Liver (tissue), 2 donors: ENCODE results near the gene TP73.

ENCODE experiments used
- TF ChIP-seq, protein P1 (sequence below): IDR thresholded peaks from 2 replicates; pipeline ENCODE4 v1.6.1; 2016; ENCODE audit warnings: antibody characterized with exemption, mild to moderate bottlenecking
- TF ChIP-seq, protein P2 (sequence below): fragments of 150-350 bp; IDR thresholded peaks from 2 replicates; pipeline ENCODE4 v1.5.1; 2017; ENCODE audit warnings: improper control_type of control experiment, low read depth, low read length; ENCODE audit not compliant: missing input control
- donor health status: healthy.

DNA sequence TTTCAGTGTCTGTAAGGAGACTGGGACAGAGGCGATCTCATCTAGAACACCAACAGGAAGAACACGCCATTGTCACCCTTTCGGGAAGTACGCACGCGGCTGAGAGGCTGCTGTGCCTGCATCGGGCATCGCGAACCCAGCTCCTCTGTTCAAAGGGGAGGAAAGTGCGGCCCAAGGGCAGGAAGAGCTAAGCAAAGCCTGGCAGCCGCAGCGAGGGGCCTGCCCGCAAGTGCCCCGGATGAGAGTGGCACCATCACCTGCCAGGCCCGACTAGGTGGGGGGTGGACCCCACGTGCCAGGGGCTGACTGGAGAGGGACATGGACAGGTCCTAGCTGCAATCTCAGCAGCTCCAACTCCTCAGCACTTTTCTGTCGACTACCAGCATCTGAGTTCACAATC is 20.0 kb upstream of the TP73 start:
- TF ChIP-seq, protein P1, sequence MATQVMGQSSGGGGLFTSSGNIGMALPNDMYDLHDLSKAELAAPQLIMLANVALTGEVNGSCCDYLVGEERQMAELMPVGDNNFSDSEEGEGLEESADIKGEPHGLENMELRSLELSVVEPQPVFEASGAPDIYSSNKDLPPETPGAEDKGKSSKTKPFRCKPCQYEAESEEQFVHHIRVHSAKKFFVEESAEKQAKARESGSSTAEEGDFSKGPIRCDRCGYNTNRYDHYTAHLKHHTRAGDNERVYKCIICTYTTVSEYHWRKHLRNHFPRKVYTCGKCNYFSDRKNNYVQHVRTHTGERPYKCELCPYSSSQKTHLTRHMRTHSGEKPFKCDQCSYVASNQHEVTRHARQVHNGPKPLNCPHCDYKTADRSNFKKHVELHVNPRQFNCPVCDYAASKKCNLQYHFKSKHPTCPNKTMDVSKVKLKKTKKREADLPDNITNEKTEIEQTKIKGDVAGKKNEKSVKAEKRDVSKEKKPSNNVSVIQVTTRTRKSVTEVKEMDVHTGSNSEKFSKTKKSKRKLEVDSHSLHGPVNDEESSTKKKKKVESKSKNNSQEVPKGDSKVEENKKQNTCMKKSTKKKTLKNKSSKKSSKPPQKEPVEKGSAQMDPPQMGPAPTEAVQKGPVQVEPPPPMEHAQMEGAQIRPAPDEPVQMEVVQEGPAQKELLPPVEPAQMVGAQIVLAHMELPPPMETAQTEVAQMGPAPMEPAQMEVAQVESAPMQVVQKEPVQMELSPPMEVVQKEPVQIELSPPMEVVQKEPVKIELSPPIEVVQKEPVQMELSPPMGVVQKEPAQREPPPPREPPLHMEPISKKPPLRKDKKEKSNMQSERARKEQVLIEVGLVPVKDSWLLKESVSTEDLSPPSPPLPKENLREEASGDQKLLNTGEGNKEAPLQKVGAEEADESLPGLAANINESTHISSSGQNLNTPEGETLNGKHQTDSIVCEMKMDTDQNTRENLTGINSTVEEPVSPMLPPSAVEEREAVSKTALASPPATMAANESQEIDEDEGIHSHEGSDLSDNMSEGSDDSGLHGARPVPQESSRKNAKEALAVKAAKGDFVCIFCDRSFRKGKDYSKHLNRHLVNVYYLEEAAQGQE: no peak
- TF ChIP-seq, protein P2, sequence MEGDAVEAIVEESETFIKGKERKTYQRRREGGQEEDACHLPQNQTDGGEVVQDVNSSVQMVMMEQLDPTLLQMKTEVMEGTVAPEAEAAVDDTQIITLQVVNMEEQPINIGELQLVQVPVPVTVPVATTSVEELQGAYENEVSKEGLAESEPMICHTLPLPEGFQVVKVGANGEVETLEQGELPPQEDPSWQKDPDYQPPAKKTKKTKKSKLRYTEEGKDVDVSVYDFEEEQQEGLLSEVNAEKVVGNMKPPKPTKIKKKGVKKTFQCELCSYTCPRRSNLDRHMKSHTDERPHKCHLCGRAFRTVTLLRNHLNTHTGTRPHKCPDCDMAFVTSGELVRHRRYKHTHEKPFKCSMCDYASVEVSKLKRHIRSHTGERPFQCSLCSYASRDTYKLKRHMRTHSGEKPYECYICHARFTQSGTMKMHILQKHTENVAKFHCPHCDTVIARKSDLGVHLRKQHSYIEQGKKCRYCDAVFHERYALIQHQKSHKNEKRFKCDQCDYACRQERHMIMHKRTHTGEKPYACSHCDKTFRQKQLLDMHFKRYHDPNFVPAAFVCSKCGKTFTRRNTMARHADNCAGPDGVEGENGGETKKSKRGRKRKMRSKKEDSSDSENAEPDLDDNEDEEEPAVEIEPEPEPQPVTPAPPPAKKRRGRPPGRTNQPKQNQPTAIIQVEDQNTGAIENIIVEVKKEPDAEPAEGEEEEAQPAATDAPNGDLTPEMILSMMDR: no peak
